DND-41 (cell line): ENCODE results near the gene UBP1.

Experiments used
- EZH2 ChIP-seq: IDR thresholded peaks from 3 replicates; pipeline ENCODE4 v1.6.1; 2012; ENCODE audit warnings: borderline replicate concordance, low read depth, mild to moderate bottlenecking, moderate library complexity, low read length, inconsistent platforms; ENCODE audit not compliant: severe bottlenecking
- TF ChIP-seq, protein P1 (sequence below): IDR thresholded peaks from 2 replicates; pipeline ENCODE4 v1.5.1; 2012; ENCODE audit warnings: borderline replicate concordance, low read length, moderate library complexity, mild to moderate bottlenecking; ENCODE audit not compliant: poor library complexity, severe bottlenecking; ENCODE audit errors: extremely low read depth

DNA sequence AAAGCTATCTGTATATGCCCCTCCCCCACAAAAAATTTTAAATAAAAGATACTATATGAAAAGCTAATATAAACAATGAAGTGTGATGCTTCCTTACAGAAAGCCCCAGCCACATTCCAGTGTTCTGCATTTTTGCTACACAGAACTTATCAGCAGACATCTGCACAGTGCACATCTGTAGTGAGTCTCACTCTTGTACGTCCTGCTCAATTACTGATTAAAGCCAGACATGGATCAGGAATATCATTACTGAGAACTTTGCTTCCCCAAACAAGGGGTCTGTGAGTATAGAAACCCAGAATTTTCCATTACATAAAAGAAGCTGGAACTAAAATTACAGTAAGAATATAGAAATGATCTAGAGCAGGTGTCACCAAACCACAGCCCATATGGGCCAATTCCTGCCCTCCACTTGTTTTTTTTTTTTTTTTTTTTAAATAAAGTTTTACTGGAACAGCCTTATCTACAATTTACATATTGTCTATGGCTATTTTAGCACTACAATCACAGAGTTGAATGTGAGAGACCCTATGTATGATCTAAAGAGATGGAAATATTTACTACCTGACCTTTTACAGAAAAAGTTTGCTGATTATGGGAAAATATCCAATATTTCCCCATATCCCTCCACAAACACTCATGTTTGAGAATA lies 45.7 kb downstream of the UBP1 start:
- TF ChIP-seq, protein P1, sequence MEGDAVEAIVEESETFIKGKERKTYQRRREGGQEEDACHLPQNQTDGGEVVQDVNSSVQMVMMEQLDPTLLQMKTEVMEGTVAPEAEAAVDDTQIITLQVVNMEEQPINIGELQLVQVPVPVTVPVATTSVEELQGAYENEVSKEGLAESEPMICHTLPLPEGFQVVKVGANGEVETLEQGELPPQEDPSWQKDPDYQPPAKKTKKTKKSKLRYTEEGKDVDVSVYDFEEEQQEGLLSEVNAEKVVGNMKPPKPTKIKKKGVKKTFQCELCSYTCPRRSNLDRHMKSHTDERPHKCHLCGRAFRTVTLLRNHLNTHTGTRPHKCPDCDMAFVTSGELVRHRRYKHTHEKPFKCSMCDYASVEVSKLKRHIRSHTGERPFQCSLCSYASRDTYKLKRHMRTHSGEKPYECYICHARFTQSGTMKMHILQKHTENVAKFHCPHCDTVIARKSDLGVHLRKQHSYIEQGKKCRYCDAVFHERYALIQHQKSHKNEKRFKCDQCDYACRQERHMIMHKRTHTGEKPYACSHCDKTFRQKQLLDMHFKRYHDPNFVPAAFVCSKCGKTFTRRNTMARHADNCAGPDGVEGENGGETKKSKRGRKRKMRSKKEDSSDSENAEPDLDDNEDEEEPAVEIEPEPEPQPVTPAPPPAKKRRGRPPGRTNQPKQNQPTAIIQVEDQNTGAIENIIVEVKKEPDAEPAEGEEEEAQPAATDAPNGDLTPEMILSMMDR, result no peak
- no peak for TF ChIP-seq EZH2
